AG08396 (cell line): ENCODE measurements around the gene SUN1.
"Not testable (repeated sequence)": the region's sequence is repeated elsewhere in the genome, so short reads cannot be mapped to it uniquely, and the experiment has no call there.

Experiments used
- DNase-seq: peaks from one replicate; pipeline ENCODE4 v3.0.0; 2012; ENCODE audit warnings: low spot score, mixed read lengths

SUN1 gene

DNA sequence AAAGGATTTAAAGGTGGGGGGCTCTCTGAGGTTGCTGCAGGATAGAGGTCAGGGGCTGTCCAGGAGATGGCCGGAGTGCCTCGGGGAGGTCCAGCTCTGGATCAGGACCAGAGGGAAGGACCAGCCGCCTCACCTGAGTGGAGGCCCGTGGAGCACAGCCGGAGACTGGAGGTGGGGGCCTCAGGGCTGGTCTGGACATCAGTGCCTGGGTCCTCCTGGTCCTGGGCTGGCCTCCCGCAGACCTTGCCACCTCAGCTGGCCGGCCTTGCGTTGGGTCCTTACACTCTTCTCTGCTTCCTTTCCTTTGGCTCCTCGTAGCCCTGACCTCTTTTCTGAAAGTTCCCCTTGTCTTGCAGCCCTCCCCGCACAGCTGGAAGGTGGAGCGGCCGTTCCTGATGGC, 2.0 kb downstream of the SUN1 start:
- no peak for DNase-seq

DNA sequence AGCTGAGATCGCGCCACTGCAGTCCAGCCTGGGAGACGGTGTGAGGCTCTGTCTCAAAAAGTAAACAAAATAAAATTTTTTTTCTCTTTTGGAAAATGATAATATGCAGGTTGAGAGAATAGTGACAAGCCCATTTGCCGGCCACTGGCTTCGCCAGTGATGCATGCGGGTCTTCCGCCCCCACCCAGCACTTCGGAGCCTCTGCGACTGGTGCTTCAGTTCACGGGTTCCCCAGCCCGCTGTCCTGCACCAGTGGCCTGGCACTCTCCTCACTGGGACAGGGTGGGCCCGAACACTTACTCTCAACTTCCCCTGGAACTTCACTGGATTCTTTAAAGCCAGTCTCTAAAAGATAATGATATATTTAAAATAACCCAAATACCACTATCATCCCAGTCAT, 2.7 kb downstream of the SUN1 start:
- no peak for DNase-seq

DNA sequence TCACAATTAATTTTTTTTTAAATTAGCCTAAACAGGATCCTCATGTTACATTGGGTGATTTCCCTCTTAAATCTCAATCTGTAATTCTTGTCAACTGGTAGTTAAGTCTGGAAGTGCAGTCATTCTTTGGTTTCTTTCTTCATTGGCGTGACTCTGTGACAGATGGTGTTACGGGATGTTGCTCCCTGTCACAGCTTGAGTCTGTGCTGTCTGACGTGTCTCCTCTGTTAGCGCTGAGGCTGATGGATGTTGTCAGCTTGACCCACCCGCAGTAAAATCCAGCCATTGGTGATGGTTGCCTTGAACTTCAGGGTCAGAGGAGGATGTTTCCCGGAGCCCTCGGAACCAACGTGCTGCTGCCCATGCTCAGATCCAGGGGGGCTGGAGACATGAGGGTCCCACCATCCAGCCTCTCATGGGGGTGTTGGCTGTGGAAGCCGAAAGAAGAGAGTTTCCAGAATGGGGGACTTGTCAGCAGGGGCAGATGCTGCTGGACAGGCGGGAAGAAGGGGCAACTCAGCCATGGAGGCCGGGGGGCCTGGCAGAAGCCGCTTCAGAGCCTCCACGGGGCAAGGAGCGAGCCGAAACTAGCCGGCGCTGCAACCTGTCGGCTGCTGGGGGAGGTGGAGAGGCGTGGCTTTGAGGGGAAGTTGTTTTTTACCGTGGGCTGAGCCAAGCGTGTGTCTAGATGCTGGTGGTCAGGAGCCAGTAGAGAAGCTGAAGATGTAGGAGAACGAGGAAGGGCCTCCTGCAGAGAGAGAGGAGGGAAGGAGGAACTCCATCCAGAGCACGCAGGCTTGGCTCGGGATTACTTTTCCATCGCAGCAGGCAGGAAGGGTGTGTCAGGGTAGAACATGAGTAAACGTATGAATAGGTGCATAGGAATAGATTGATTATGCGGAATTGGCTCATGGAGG, 3.5 kb downstream of the SUN1 start:
- DNase-seq: no peak

DNA sequence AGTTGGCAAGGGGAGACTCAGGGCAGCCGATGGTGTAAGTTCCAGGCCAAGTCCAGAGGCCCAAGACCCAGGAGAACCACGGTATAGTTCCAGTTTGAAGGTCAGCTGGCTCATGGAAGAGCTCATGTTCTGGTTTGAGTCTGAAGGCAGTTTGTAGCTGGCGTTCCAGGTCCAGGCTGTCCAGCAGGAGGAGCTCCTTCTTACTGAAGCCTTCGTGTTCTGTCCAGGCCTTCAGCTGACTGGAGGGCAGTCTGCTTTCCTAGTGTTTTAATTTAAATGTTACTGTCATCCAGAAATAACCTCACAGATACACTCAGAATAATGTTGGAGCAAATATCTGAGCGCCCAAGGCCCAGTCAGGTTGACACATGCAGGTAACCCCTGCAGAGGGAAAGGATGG, 4.2 kb downstream of the SUN1 start:
- DNase-seq: peak; percentile 70

DNA sequence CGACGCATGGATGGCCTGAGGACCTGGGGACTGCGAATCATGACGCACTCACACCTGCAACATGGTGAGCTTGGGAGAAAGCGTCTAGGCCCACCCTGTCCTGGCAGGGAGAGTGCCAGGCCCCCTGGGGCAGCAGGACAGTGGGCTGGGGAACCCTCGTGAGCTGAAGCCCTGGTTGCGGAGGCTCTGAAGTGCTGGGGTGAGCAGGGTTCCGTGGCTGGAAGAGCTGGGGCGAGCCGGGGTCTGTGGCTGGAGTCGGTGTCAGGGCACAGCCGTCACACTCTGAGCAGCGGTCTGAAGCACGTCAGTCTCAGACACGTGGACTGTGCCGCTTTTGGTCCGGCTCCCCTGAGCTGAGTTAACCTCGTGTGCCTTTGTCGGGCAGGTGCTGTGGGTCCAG, 4.7 kb downstream of the SUN1 start:
- no peak for DNase-seq

DNA sequence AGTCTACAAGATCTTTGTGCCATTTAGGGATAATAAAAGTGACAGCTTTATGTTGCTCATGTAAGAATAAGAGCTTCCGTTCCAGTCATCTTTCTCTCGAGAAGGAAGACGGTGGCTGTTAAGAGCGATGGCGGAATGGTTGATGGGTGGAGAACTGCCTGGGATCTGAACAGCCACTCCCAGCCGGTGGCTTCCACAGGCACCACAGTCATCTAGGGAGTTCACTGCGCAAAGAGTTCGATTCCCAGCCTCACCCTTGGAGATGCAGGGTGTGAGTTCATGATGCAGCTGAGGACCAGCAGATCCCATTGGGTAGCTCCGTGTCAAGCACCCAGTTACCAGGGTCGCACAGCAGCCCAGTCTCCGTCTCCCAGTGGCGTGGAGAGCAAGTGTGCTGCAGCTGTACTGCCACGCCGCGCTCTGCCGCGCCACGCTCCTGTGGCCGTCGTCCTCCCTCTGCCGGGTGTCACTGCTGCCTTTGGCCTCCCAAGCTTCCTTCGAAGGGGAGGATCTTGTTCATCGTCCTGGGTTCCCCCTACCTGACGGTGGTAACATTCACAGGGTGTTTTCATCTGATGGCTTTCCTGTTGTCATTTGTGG, 7.8 kb downstream of the SUN1 start:
- DNase-seq: no peak

DNA sequence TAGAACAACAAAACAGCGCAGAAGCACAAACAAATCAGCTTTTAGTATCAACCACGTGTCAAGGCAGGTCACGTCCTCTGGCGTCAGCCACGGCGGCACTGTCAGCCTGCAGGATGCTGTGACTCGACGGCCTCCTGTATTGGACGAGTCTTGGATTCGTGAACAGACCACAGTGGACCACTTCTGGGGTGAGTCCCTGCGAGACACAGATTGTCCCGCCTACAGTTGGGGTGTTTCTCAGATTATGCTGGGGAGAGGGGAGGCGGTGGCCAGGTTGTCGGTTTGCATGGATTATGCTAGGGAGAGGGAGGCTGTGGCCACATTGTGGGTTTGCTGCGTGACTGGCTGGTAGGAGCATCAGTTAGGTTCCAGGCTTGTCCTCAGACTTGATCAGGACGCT, 9.7 kb downstream of the SUN1 start:
- DNase-seq: peak; percentile 44

DNA sequence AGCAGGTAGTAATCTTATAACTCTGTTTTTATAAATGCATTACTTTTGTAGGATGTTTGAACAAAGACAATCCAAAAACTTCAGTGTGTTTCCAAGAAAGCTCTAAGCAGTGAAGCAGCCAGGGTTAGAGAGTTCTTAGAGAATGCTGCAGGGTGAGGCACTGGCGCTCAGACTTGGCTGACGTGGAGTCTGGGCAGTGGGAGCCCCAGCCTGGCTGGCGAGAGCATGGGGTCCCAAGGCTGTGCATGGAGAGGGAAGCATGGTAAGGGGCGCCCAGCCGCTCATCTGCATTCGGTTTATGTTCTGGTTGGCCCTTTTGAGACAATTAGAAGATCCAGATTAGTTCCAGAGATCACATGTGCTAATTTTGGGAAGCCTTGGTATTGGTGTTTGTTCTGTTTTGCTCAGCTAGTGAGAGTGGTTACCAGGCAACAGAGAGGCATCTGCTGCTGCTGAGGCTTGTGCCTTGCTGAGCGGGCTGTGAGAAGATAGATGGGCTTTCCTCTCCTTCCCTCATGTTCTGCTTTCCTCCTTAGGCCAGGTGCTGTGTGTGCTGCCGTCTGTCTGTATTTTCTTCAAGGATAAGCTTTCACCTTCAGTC, 10.3 kb downstream of the SUN1 start:
- DNase-seq: peak; percentile 49

DNA sequence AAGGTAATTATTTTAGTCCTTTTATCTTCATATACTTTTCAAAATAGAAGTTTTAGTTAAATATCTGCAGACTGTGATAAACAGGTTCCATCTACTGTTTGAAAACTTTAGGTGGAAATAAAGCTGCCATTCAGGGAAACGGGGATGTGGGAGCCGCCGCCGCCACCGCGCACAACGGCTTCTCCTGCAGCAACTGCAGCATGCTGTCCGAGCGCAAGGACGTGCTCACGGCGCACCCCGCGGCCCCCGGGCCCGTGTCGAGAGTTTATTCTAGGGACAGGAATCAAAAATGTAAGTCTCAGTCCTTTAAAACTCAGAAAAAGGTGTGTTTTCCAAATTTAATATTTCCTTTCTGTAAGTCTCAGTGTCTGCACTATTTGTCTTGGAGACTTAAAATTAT, 11.0 kb downstream of the SUN1 start:
- DNase-seq: no peak

DNA sequence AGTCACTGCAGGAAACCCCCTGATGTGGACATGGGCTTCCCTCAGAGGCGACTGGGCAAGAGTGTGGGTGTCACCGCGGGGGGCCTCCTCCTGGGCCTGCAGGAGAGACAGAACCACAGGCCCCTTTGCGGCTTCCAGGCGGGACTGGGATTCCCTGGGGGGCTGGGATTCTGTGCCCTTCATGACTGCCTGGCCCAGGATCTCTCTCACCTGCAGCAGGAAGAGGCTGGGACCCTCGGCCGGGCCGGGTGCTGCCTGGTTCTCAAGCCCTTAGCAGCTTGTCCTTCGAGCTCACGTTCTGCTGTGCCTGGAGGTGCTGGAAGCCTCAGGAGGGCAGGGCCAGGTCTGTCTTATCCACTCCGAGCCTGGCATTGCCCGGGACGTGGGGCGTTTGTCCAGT, 11.8 kb downstream of the SUN1 start:
- no peak for DNase-seq

DNA sequence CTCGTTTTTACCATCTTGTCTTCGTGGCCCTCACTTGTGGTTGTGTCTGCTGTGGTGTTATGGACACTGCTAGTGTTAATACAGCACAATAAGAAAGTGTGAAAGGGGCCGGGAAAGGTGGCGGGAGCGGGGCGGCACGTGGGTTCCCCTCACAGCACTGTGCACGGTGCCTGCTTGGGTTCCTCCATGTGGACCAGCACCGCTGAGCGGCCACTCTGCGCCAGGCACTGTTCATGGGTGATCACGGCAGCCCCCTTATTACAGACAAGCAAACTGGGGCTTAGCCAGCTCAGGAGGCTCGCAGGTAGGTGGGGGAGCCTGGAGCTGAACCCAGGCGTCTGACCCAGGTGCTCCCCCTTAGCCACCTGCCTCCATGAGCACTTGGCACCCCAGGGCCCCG, 12.2 kb downstream of the SUN1 start:
- DNase-seq: no peak

DNA sequence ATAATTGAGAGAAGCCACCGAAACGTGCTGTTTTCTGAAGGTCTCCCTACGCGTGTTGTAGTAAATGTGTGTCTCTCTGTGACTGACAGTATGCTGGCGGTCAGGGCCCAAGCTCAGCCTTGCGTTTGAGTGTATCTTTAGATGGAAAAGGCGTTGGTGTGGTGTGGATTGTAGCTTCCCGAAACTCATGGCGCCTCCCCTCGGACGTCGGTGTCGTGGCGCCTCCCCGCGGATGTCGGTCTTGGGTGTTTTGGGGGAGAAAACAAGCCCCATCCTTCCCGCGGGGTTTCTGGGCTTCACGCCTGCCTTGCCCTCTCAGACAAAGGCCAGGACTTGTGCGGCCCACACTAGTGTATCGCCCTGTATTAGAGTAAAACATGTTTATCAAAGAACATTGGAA, 12.8 kb downstream of the SUN1 start:
- DNase-seq: no peak

DNA sequence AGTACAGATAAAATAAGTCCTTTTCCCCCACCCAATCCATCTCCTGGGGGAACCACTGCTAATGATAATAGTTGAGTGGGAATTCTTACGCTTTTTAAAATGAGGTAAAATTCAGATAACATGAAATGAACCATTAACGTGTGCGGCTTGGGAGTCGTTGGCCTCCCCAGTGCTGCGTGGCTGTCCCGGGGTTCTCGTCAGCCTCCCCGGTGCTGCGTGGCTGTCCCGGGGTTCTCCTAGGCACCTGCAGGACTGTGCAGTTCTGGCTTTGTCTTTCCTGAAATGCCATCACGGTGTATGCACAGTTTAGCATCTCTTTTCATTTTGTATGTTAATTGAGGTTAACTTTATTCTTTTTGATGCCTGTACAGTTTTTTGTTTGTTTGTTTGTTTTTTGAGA, 13.5 kb downstream of the SUN1 start:
- DNase-seq: no peak

DNA sequence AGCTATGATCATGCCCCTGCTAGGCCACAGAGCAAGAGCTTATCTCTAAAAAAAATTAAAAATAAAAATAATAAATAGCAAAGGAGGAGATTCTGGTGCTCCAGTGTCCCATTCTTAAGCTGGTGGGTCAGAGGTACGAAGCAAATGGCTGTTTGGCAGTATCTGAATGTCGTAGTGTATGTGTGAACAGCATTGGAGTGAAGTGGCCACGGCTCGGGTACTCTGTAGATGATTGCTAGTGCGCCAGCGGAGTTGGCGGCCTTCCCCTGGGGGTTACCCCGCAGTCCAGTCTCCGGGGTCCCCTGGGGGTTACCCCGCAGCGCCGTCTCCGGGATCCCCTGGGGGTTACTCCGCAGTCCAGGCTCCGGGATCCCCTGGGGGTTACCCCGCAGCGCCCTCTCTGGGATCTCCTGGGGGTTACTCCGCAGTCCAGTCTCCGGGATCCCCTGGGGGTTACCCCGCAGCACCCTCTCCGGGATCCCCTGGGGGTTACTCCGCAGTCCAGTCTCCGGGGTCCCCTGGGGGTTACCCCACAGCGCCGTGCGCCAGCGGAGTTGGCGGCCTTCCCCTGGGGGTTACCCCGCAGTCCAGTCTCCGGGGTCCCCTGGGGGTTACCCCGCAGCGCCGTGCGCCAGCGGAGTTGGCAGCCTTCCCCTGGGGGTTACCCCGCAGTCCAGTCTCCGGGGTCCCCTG, 14.8 kb downstream of the SUN1 start:
- not testable (repeated sequence) for DNase-seq

DNA sequence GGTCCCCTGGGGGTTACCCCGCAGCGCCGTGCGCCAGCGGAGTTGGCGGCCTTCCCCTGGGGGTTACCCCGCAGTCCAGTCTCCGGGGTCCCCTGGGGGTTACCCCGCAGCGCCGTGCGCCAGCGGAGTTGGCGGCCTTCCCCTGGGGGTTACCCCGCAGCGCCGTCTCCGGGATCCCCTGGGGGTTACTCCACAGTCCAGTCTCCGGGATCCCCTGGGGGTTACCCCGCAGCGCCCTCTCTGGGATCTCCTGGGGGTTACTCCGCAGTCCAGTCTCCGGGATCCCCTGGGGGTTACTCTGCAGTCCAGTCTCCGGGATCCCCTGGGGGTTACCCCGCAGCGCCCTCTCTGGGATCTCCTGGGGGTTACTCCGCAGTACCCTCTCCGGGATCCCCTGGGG, 15.5 kb downstream of the SUN1 start:
- not testable (repeated sequence) for DNase-seq

DNA sequence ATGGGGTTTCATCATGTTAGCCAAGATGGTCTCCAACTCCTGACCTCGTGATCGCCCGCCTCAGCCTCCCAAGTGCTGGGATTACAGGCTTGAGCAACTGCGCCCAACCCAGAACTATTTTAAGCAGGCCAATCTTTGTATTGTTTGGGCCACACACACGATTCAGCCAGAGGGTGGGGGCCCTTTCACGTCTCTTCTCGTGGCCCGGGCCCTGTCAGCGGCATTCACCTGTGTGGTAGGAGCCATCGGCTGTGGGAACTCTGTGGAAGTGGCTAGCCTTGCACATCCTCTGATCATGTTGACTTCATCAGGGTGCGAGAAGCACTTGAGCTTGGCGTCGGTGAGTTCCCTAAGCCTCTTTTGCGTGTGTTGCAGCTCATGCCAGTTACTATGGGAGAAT, 16.9 kb downstream of the SUN1 start:
- DNase-seq: no peak

DNA sequence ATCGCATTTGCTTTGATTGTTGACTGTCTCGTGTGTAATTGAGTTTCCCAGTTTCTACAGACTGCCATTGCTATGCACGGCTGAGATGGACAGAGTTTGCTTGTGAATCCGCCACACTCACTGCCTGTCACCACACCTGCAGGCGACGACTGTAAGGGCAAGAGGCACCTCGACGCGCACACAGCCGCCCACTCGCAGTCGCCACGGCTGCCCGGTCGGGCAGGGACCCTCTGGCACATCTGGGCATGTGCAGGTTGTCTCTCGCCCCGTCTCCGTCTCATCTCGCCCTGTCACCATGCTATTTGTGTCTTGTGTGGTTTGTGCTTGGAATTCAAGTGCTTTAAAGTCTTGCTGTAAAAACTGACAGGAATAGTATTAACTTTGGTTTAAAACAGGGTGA, 17.5 kb downstream of the SUN1 start:
- no peak for DNase-seq

DNA sequence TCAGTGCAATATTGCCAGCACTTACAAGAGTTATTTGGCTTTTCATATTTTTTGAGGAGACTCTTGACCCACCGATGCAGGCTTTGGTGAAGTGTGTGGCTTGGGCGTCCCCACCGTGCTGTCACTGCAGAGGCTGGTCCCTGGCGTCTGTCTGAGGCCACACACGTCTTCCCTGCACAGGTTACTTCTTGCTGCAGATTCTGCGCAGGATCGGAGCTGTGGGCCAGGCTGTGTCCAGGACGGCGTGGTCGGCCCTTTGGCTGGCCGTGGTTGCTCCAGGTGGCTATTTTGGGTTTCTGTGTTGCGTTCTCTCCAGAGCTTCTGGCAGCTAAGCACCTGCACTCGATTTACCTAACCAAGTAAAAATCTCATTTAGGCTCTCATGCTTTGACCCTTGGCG, 18.9 kb downstream of the SUN1 start:
- no peak for DNase-seq

DNA sequence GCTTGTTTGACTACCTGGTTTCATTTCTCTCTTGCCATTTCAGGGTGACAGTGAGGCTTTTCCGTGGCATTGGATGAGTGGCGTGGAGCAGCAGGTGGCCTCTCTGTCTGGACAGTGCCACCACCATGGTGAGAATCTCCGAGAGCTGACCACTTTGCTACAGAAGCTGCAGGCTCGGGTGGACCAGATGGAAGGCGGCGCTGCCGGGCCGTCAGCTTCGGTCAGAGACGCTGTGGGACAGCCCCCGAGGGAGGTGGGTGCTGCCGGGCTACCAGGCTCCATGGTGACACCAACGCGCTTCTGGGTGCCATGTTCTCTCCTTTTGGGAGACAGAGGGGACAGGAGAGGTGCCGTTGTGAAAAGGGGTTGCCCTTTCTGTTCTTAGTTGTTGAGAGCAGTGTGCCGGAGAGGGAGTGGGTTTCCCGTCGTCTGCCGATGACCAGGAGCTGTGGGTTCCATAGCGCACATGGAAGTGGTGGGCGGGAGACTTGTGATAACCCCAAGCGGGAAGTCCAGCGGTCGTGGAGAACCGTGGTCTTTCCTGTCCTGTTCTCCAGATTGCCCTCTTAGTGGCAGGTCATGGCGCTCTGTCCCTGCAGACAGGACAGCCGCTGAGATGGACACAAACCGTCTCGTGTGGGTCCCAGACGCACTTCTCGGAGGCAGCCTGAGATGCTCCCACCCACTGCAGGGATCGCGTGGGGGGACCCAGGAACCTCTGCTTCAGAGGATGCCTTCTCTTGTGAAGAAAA, 21.3 kb downstream of the SUN1 start:
- no peak for DNase-seq

DNA sequence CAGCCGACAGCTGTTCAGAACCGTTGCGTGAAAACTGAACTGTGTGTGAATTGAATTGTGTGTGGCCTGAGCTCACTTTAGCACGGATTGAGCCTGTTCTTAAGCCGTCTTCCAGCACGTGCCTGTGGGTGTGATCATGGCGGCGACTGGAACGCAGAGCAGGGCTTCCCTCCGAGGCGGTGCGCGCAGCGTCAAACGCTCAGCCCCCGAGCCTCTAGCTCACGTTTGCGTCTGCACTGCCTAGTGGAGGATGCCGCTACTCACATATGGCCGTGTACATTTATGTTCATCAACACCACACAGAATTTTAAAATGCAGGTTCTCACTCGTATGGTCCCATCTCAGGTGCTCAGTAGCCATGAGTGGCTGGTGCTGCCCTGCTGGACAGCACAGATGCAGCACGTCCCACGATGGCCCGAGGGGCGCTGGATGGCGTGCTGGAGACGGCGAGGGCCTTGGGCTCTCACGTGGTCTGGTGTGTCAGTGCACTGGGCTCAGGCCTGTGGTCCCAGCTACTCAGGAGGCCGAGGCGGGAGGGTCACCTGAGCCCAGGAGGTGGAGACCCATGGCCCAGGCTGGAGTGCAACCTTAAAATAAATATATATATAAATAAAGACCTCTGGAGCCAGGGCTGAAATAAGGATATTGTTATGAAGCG, 22.0 kb downstream of the SUN1 start:
- DNase-seq: no peak

DNA sequence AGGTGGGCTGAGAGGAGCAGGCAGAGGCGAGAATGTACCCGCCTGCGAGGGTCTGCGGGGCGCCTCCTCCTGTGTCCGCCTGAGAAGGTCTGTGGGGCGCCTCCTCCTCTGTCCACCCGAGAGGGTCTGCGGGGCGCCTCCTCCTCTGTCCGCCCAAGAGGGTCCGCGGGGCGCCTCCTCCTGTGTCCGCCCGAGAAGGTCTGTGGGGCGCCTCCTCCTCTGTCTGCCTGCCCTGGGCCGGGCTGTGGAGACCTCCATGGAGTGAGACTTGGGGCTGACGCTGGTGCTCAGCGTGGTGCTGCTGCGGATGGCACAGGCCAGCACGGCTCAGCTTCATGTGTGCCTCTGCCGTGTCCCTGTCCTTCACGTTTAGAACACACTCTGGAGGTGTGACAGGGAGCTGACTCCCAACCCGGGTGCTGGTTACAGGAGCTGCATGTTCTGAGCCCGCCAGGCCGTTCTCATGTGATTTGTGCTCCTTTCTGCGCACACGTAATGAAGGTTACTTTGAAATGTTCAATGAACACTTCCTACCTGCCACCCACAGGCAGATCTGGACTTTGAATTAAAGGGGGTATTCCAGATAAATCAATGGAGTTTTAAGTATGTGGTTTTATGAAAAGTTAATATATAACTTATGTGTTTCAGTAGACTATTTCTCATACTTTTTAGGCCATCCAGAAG, 23.6 kb downstream of the SUN1 start:
- DNase-seq: no peak
